ENCODE data around the gene GHDC. TPM values are rescaled to one million over a fixed set of nuclear protein-coding genes. Genes with fewer than 3 reads are reported as not detected.

Gene GHDC
- total RNA-seq, 4 donors from 2014 or later: 18.8 to 30.8 (median 21.8) TPM

DNA sequence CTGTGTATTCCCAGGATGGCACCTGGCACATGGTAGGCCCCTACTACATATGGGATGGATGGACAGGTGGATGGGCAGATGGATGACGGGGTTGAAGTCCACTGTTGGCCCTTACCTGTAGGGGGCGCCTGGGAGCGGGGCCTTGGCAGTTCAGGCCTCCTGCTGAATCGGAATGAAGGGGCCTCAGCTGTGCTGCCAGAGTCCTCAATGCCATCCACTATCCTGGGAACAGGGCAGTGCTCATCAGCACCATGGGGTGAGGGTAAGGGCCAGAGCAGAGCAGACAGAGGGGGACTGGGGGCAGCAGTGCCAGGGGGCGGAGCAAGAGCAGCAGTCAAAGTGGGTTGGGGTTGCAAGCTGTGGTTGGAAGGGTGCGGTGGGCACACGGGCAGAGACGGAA is 31.2 kb downstream of the GHDC start:
- Histone ChIP-seq H3K27ac (no peak overlapping the region), H3K4me1 (no peaks in the 10 kb centered on the region), H3K36me3 (no peaks in the 10 kb centered on the region), H3K9me3 (no peaks in the 10 kb centered on the region), H3K27me3 (peaks cover 6% of the 10 kb centered on the region), H3K4me3 (no peak overlapping the region)
- WGBS, 2 donors (ENCODE audit: low coverage in 1 of 2): 26 to 72% methylated on average over 4 of the region's 8 CpGs
- TF ChIP-seq, protein P1, sequence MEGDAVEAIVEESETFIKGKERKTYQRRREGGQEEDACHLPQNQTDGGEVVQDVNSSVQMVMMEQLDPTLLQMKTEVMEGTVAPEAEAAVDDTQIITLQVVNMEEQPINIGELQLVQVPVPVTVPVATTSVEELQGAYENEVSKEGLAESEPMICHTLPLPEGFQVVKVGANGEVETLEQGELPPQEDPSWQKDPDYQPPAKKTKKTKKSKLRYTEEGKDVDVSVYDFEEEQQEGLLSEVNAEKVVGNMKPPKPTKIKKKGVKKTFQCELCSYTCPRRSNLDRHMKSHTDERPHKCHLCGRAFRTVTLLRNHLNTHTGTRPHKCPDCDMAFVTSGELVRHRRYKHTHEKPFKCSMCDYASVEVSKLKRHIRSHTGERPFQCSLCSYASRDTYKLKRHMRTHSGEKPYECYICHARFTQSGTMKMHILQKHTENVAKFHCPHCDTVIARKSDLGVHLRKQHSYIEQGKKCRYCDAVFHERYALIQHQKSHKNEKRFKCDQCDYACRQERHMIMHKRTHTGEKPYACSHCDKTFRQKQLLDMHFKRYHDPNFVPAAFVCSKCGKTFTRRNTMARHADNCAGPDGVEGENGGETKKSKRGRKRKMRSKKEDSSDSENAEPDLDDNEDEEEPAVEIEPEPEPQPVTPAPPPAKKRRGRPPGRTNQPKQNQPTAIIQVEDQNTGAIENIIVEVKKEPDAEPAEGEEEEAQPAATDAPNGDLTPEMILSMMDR (IDR thresholded peaks at IDR 0.05): no peak
- TF ChIP-seq EP300 (IDR thresholded peaks at IDR 0.05) (no peak), POLR2A (IDR thresholded peaks at IDR 0.05) (no peak), POLR2AphosphoS5 (IDR thresholded peaks at IDR 0.05) (no peak)
- no peak for ATAC-seq

DNA sequence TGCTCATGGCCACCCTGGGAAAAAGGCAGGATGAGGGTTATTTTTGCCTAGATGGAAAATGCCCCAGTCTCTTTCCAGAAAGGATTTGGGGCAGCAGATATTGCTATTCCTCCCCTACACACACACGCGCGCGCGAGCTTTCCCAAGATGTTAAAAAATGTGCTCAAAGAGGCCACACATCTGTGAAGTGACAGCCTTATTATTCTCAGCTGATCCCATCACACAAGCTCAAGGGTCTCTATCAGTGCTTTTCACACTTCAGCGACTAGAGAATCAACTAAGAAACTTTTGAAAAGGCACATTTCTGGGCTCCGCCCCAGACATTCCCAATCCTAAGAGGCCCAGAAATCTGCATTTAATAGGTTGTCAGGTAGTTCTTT is 33.8 kb downstream of the GHDC start:
- TF ChIP-seq POLR2A (IDR thresholded peaks at IDR 0.05): no peak
- TF ChIP-seq, protein P1 (IDR thresholded peaks at IDR 0.05): no peak
- no peak for TF ChIP-seq POLR2AphosphoS5 (IDR thresholded peaks at IDR 0.05)
- TF ChIP-seq EP300 (IDR thresholded peaks at IDR 0.05): no peak
- no peak for ATAC-seq
- H3K27me3 ChIP-seq: peaks cover 6% of the 10 kb centered on the region

DNA sequence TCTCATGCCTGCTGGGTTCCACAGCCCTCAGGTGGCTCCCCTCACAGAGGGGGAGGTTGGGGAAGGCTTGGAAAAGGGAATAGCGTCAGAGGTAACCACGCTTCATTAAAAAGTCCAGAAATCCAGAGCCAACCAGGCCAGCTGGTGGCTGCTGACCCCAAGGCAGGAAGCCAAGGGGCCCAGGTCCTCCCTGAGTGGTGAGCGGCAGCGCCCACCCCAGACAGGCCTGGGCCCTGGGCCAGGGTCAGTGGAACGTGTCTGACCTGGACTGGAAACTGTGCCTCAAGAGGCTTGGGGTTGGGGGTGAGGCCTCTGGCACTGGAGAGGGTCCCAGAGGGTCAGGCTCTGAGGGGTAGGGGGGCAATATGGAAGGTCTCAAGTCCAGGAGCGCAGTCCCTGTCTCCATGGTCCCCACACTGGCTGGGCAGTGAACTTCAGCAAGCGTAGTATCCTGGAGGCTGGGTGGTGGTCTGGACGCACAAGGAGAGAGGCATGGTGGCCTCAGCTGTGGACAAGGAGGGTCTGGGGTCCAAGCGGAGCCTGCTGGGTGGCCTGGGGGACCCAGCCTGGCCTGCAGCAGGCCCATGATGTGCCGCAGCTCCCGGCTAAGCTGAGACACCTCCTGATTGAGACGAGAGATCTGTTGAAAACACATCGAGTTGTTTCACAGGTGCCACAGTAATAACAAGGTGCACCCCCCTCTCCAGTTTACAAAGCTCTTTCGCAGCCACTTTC is 34.3 kb downstream of the GHDC start:
- H3K4me3 ChIP-seq: no peak overlapping the region
- TF ChIP-seq EP300 (IDR thresholded peaks at IDR 0.05) (no peak), POLR2AphosphoS5 (IDR thresholded peaks at IDR 0.05) (no peak), POLR2A (IDR thresholded peaks at IDR 0.05) (no peak)
- TF ChIP-seq, protein P1 (IDR thresholded peaks at IDR 0.05): no peak
- H3K4me1 ChIP-seq: peaks cover 0 to 8% (median 0%) of the 10 kb centered on the region in 3 donors
- H3K27ac ChIP-seq: no peak overlapping the region
- no peak for ATAC-seq
- H3K27me3 ChIP-seq: peaks cover 6% of the 10 kb centered on the region
- 73% methylated on average over 5 of the region's 14 CpGs; no CpG with 5 or more reads in 1 of the 2 donors for WGBS, 2 donors (ENCODE audit: low coverage in 1 of 2)
- H3K9me3 ChIP-seq: no peaks in the 10 kb centered on the region
- H3K36me3 ChIP-seq: no peaks in the 10 kb centered on the region

More for the DNA sequence above, 33.8 kb downstream of the GHDC start:
- 73 to 75% methylated on average over 3 to 5 of the region's 7 CpGs for WGBS, 2 donors (ENCODE audit: low coverage in 1 of 2)
- H3K27ac ChIP-seq: no peak overlapping the region
- H3K4me1 ChIP-seq: peaks cover 0 to 3% (median 0%) of the 10 kb centered on the region in 3 donors
- no peaks in the 10 kb centered on the region for H3K9me3 ChIP-seq
- H3K36me3 ChIP-seq: no peaks in the 10 kb centered on the region
- no peak overlapping the region for H3K4me3 ChIP-seq

DNA sequence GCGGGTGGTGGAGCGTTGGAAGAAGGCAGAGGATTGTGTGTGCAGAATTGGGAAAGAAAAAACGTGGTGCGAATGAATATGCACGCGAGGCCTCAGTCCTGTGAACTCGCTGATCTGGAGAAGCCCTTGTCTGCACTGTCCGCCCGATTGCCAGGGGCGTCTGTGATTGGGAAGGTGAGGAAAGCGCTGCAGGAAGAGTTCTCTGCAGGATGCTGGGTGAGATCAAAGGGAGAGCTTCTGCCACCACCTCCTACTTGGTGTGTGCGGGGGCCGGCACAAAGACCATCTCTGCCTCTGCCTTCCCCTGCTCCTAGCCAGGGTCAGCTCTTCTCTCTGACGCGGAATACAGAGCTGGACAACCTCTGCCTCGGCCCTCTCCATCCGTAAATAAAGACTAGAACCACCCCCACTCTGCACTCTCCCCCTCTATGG is 38.7 kb downstream of the GHDC start:
- Histone ChIP-seq H3K9me3 (no peaks in the 10 kb centered on the region), H3K4me3 (peak overlapping the region; percentile 11 to 98), H3K4me1 (peaks cover 3 to 46% (median 24%) of the 10 kb centered on the region in 3 donors), H3K36me3 (peaks cover 0 to 14% of the 10 kb centered on the region in 2 donors), H3K27ac (peak overlapping the region in 2 of 4 donors; percentile 68 to 88), H3K27me3 (no peaks in the 10 kb centered on the region)
- ATAC-seq: no peak
- 20 to 39% methylated on average over 2 to 11 of the region's 17 CpGs for WGBS, 2 donors (ENCODE audit: low coverage in 1 of 2)
- TF ChIP-seq POLR2A (IDR thresholded peaks at IDR 0.05) (no peak), POLR2AphosphoS5 (IDR thresholded peaks at IDR 0.05) (no peak), EP300 (IDR thresholded peaks at IDR 0.05) (no peak)
- TF ChIP-seq, protein P1 (IDR thresholded peaks at IDR 0.05): no peak
